ENCODE results near the gene SP7.

- TF ChIP-seq EZH2phosphoT487 (IDR thresholded peaks at IDR 0.05; ENCODE audit: insufficient read depth, low read depth) (no peak), EZH2 (IDR thresholded peaks at IDR 0.05; ENCODE audit: insufficient read depth, poor library complexity, severe bottlenecking) (no peak)
Measured at GRCh38 chr12:53378724-53379388, 42.7 kb upstream of the SP7 start.

All from GM23248 (cell line).